Thyroid gland (tissue), 4 donors: ENCODE results near the gene PDGFC.

Experiments
- POLR2A ChIP-seq, 2 donors: fragments of 450-650 bp; IDR thresholded peaks; one replicate each; pipeline ENCODE4 v1.6.1; 2017; ENCODE audit warnings: antibody characterized with exemption in 2 of 2, mild to moderate bottlenecking in 2 of 2, moderate library complexity in 1 of 2
- TF ChIP-seq, protein P1 (sequence below), 6 experiments: fragments of 200-600 bp in 3 of 6; fragments of 450-650 bp in 3 of 6; sonication (generic) in 3 of 6; IDR thresholded peaks; one replicate each; pipeline ENCODE4 v1.5.1; 2016 to 2019; ENCODE audit warnings: antibody characterized with exemption in 6 of 6, mild to moderate bottlenecking in 2 of 6, inconsistent platforms in 1 of 6, moderate library complexity in 1 of 6

DNA sequence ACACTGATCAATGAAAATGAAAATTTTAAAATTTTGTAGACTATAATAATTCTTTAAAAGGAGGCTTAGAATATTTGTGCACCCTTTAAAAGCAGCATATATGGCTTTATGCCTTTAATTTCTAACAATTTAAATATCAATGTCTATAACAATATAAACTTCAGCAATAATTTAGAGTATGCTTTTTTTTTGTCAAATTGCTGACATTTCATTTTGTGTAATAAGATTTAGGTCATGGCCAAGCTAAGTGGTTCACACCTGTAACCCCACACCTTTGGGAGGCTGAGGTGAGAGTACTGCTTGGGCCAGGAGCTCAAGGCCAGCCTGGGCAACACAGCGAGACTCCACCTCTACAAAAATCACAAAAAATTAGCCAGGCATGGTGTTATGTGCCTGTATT is 86.2 kb downstream of the PDGFC start:
- TF ChIP-seq, protein P1, sequence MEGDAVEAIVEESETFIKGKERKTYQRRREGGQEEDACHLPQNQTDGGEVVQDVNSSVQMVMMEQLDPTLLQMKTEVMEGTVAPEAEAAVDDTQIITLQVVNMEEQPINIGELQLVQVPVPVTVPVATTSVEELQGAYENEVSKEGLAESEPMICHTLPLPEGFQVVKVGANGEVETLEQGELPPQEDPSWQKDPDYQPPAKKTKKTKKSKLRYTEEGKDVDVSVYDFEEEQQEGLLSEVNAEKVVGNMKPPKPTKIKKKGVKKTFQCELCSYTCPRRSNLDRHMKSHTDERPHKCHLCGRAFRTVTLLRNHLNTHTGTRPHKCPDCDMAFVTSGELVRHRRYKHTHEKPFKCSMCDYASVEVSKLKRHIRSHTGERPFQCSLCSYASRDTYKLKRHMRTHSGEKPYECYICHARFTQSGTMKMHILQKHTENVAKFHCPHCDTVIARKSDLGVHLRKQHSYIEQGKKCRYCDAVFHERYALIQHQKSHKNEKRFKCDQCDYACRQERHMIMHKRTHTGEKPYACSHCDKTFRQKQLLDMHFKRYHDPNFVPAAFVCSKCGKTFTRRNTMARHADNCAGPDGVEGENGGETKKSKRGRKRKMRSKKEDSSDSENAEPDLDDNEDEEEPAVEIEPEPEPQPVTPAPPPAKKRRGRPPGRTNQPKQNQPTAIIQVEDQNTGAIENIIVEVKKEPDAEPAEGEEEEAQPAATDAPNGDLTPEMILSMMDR (IDR thresholded peaks at IDR 0.05): no peak
- no peak for TF ChIP-seq POLR2A (IDR thresholded peaks at IDR 0.05)
